Measurements from ENCODE around the gene SORBS2.

DNA sequence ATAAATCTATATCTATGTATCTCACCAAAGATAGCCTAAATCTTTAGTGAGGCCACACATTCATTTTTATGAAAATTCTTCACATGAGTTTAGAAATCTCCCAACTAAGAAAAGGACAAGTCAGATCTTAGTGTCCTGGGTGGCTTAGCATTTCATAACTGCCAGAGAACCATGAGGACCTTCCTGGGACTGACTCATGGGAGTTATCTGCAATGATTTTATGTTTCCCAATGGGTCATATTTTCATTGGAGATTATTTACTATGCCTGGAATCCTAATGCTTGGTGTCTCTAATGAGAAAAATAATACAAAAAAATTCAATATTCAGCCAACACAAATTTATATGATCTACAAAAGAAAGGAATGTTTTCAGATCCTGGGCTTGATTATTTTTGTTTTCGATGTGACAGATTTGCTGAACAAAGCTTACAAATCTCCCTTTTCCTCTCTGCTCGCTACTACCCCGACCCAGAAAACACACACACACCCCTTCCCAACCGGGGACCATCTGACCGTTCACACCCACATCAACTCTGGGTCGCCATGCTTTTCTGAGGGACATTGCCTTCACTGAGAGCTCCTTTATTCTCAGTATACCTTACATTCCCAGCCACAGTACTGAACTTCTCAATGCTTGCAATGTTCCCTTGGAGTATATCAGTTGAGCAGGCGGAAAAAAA is 40.1 kb downstream of the SORBS2 start:
- no peak for TF ChIP-seq CTCF (IDR thresholded peaks at IDR 0.05)
- TF ChIP-seq POLR2A (IDR thresholded peaks at IDR 0.05), result no peak

Data from thyroid gland (tissue), 4 donors.